Femur (tissue), 1 donor: Measurements from ENCODE around the gene TMEM14B.
"Not testable (repeated sequence)": the region's sequence is repeated elsewhere in the genome, so short reads cannot be mapped to it uniquely, and the experiment has no call there.

Experiments
- DNase-seq: peaks from one replicate; pipeline ENCODE4 v3.0.0-alpha.2; 2017

Gene TMEM14B

DNA sequence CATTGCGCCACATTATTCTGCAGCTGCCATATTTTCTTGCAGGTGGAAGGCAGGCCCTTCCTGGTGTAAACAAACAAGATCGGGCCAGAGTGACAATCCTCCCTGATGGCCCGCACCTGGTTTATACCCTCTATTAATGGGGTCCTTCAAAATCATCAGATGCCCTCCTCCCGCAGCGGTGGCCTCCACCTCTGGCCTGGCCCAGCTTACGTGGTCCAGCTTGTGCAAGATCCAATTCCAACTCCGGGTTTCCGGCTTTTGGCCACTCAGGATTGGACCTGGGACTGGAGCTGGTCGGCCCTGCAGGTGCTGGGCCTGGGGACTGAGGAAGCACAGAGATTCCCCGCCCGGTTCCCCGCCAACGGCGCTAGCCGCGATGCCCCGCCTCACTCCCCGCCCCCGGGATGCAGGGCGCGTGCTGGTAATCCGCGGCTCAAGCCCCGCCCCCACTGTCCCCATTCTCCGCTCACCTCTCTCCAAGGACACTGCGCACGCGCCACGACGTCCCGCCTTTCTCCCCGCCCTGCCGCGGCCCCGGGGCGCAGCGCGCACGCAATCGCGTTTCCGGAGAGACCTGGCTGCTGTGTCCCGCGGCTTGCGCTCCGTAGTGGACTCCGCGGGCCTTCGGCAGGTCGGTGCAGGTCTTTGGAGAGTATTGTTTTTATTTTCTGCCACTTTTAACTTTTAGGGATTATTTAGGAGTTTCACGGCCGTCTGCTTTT is at the start of gene TMEM14B:
Gene TMEM14B, plus strand, starts transcription at position 555 of the 722 bp plus-strand sequence. CDS start 1,441 bp downstream, outside the sequence.
- DNase-seq = peak; percentile 99

GRCh38 chr6:10713962-10714361 is 33.6 kb upstream of the TMEM14B start:
- DNase-seq = no peak

- DNase-seq = no peak
Observed at GRCh38 chr6:10719296-10719963, 28.2 kb upstream of the TMEM14B start.

DNA sequence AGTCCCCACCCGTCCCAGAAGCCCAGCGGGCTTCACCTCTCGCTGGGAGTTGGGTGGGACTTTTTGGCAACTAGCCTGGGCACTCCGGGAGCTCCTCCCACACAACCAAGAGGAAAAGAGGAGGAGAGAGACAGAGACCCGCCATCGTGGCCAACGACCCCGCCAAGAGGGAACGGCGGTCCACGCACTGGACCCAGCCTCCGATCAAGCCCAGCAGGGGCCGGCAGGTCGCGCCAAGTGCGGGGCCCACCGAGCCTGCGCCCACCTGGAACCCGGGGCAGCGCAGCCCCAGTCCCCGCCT is 27.7 kb upstream of the TMEM14B start:
- DNase-seq = peak; percentile 47

- peak; percentile 56 for DNase-seq
Observed at GRCh38 chr6:10720265-10720959, 27.2 kb upstream of the TMEM14B start.

DNA sequence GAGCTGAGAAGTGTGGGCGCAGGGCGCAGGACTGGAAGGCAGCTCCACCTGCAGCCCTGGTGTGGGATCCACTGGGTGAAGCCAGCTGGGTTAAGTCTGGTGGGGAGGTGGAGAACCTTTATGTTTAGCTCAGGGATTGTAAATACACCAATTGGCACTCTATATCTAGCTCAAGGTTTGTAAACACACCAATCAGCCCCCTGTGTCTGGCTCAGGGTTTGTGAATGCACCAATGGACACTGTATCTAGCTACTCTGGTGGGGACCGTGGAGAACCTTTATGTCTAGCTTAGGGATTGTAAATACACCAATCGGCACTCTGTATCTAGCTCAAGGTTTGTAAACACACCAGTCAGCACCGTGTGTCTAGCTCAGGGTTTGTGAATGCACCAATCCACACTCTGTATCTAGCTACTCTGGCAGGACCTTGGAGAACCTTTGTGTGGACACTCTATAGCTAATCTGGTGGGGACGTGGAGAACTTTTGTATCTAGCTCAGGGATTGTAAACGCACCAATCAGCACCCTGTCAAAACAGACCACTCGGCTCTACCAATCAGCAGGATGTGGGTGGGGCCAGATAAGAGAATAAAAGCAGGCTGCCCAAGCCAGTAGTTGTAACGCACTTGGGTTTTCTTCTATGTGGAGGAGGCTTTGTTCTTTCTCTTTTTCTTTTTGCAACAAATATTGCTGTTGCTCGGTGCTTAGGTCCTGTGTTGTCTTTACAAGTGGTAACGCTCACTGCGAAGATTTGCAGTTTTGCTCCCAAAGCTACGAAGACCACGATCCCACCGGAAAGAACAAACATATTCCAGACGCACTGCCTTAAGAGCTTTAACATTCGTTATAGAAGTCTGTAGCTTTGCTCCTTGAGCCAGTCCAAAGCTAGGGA is 26.4 kb upstream of the TMEM14B start:
- DNase-seq = not testable (repeated sequence)

DNA sequence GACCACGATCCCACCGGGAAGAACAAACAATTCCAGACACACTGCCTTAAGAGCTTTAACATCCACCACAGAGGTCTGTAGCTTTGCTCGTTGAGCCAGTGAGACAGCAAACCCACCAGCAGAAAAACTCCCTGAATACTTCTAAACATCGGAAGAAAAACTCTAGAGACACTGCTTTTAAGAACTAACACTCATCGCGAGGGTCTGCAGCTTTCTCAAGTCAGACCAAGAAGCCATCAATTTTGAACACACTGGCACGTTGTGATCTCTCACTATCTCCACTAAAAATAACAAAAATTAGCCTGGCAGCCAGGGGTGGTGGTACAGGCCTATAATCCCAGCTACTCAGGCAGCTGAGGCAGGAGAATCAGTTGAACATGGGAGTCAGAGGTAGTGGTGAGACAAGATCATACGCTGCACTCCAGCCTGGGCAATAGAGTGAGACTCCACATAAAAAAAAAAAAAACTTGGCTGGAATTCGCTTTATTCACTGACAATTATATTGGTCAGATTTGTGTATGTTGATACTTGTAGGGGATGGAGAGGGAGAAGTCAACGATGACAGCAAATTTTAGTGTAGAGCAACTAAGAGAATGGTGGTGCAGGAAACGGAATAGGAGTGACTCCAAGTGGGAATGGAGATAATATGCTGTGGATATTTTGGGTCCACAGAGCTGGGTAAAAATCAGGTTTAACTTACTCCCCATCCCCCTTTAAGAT is 25.6 kb upstream of the TMEM14B start:
- DNase-seq = no peak

- DNase-seq = no peak
Observed at GRCh38 chr6:10722570-10722819, 25.1 kb upstream of the TMEM14B start.

- peak; percentile 99 for DNase-seq
Observed at GRCh38 chr6:10722820-10723566, 24.6 kb upstream of the TMEM14B start, which contains the start of gene TMEM14C. Gene TMEM14C (plus strand): TSS chr6:10723070. CDS start chr6:10724614, 1,544 bp downstream.

DNA sequence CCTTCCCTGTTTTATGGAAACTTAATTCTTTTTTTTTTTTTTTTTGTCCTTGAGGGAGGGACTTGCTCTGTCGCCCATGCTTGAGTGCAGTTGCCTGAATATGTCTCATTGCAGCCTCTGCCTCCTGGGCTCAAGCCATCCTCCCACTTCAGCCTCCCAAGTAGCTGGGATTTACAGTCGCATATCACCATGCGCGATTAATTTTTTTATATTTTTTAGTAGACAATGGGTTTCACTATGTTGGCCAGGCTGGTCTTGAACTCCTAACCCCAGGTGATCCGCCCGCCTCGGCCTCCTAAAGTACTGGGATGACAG is 24.1 kb upstream of the TMEM14B start:
- no peak for DNase-seq

DNA sequence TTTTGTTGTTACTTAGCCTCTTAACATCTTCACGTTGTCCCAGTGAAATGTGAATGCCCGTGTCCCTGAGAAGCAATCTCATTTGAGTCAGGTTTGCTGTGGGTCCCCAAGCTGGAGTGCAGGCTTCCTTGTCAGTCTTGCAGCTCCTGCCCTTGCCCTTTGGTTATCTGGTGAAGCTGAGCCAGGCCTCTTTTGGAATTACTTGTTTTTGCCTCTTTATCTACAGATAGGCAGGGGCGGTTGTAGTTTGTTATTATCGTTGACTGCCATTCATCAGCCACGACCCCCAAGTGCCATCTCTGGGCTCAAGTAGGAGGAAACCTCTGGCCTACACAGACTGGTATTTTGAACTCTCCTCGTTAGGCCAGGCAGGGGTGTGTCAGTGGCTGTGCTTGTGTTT is 22.6 kb upstream of the TMEM14B start:
- DNase-seq = no peak

GRCh38 chr6:10725716-10726115 is 21.9 kb upstream of the TMEM14B start:
- DNase-seq = no peak

GRCh38 chr6:10730254-10730653 is 17.4 kb upstream of the TMEM14B start:
- no peak for DNase-seq

DNA sequence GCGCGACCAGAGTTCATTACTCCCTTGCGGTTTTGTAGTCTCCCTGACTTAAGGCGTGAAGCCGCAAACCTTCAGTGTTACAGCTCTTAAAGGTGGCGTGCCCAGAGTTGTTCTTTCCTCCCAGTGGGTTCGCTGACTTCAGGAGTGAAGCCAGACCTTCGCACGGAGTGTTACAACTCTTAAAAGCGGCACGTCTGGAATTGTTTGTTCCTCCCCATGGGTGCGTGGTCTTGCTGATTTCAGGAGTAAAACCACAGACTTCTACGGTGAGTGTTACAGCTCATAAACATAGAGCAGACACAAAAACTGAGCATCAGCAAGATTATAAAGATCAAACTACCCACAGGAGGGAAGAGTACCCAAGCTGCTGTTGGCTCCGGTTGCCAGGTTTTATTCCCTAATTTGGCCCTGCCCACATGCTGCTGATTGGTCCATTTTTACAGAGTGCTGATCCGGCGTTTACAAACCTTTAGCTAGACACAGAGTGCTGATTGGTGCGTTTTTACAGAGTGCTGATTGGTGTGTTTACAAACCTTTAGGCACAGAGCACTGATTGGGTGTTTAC is 14.4 kb upstream of the TMEM14B start:
- no peak for DNase-seq

GRCh38 chr6:10733863-10734262 is 13.7 kb upstream of the TMEM14B start:
- no peak for DNase-seq

DNA sequence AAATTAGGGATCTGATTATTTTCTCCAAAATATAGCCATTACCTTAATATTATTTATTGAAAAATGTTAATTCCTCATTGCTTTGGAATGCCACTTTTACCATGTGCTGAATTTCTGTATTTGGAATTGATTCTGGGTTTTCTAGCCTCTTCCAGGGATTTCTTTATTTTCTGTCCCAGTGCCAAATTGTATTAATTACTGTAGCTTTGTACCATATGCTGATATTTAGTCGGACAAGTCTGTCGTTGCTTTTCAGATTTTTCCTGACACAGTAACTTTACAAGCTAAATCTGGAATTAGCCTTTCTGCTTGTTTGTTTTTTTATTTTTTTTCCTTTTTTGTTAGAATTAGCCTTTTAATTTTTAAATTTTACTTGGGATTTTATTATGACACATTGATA is 10.9 kb upstream of the TMEM14B start:
- DNase-seq = no peak

GRCh38 chr6:10740061-10740460 is 7.5 kb upstream of the TMEM14B start:
- DNase-seq = no peak

DNA sequence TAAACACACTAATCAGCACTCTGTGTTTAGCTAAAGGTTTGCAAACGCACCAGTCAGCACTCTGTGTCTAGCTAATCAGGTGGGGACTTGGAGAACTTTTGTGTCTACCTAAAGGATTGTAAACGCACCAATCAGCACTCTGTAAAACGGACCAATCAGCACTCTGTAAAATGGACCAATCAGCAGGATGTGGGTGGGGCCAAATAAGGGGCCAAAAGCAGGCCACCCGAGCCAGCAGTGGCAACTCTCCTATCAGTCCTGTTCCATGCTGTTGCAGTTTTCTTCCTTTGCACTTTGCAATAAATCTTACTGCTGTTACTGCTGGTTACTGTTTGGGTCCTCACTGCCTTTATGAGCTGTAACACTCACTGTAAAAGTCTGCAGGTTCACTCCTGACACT is 6.0 kb upstream of the TMEM14B start:
- DNase-seq = not testable (repeated sequence)

DNA sequence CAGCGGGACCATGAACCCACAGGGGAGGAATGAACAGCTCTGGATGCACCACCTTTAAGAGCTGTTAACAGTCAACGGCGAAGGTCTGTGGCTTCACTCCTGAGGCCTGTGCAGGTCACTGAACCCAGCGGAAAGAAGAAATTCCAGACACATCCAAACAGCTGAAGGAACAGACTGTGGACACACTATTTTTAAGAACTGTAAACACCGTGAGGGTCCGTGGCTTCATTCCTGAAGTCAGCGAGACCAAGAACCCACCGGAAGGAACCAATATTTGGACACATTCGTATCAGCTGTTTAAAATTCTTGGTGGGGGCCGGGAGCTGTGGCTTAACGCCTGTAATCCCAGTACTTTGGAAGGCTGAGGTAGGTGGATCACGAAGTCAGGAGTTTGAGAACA is 5.4 kb upstream of the TMEM14B start:
- no peak for DNase-seq

DNA sequence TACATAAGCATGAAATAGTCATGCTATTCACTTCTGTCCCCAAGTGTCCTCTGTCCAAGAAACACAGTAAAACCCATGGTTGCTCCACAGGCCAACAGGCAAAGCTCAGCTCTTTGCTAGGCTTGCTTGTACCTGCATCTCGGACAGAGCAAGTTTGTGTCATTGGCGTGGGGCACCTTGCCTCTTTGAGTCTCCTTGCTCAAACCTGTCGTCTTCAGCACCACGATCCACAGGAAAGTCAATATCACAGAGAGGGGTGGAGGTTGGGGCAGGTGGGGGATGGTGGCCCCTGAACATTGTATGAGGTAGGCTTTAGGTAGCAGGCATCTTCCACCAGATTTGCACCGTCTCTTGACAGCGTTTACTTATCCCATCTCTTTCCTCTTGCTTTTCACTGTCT is 4.1 kb upstream of the TMEM14B start:
- DNase-seq = no peak

- DNase-seq = no peak
Observed at GRCh38 chr6:10745116-10745515, 2.5 kb upstream of the TMEM14B start.

DNA sequence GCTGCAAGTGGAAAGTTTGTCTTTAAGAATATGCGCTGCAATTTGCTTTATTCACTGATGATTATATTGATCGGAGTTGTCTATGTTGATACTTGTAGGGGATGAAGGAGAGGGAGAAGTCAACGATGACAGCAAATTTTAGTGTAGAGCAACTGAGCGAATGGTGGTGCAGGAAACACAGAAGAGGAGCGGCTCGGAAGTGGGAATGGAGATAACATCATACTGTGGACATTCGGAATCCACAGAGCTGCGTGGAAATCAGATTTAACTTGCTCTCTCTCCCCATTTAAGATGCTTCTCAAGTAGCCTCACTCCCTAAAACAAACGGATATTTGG is 722 bp upstream of the TMEM14B start:
- no peak for DNase-seq
